ENCODE results near the gene HIGD1B. TPM values are rescaled to one million over a fixed set of nuclear protein-coding genes. Genes with fewer than 3 reads are reported as not detected.
A peak's percentile ranks its signal among the peaks of the same experiment; 100 is the strongest.
"Not testable (repeated sequence)": the region's sequence is repeated elsewhere in the genome, so short reads cannot be mapped to it uniquely, and the experiment has no call there.

Gene HIGD1B
- total and polyA plus RNA-seq, 2 experiments from 2014 or later = not detected

GRCh38 chr17:44812263-44812662 is 35.4 kb upstream of the HIGD1B start:
- no peaks in the 10 kb centered on the region for H4K20me1 ChIP-seq (ENCODE audit: insufficient read depth)
- WGBS, 2 experiments (ENCODE audit: low coverage in 1 of 2, low lambda C conversion rate in 2 of 2, missing lambda C conversion rate in 2 of 2) = 97 to 98% methylated on average over 4 of the region's 4 CpGs
- DNase-seq = no peak
- H3K36me3 ChIP-seq (ENCODE audit: low read depth) = no peaks in the 10 kb centered on the region
- H3K4me1 ChIP-seq (ENCODE audit: insufficient read depth) = peaks cover 35% of the 10 kb centered on the region
- H3F3A ChIP-seq (ENCODE audit: insufficient read depth) = peaks cover 32% of the 10 kb centered on the region
- H3K27ac ChIP-seq = no peak overlapping the region
- no peaks in the 10 kb centered on the region for H3K27me3 ChIP-seq (replicated peaks; ENCODE audit: insufficient read depth)
- H3K4me2 ChIP-seq (ENCODE audit: unreplicated experiment) = no peak overlapping the region
- H2AFZ ChIP-seq = no peak overlapping the region
- no peak overlapping the region for H3K4me3 ChIP-seq
- no peak for TF ChIP-seq EZH2phosphoT487 (IDR thresholded peaks at IDR 0.05; ENCODE audit: insufficient read depth, low read depth)
- no peak for TF ChIP-seq EZH2 (IDR thresholded peaks at IDR 0.05; ENCODE audit: insufficient read depth, poor library complexity, severe bottlenecking)
- in situ Hi-C loops (cut with MboI) = no loop called here
- no peaks in the 10 kb centered on the region for H3K9me2 ChIP-seq (ENCODE audit: insufficient read depth)
- no peaks in the 10 kb centered on the region for H3K9me3 ChIP-seq (ENCODE audit: low read depth)
- peaks cover 94% of the 10 kb centered on the region for H3K79me2 ChIP-seq (ENCODE audit: insufficient read depth)
- H3K9ac ChIP-seq = no peak overlapping the region

DNA sequence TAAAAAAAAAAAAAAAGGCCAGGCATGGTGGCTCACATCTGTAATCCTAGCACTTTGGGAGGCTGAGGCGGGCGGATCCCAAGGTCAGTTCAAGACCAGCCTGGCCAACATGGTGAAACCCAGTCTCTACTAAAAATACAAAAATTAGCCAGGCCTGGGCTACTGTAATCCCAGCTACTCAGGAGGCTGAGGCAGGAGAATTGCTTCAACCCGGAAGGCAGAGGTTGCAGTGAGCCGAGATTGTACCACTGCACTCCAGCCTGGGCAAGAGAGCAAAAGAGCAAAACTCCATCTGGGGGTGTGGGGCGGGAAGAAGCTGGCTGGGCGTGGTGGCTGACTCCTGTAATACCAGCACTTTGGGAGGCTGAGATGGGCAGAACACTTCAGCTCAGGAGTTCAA is 29.2 kb upstream of the HIGD1B start:
- H3K4me3 ChIP-seq; H3K9me2 ChIP-seq (ENCODE audit: insufficient read depth); H3K9ac ChIP-seq; H2AFZ ChIP-seq; H3K9me3 ChIP-seq (ENCODE audit: low read depth); H3K36me3 ChIP-seq (ENCODE audit: low read depth); in situ Hi-C loops (cut with MboI); H3K27me3 ChIP-seq (replicated peaks; ENCODE audit: insufficient read depth); DNase-seq; H4K20me1 ChIP-seq (ENCODE audit: insufficient read depth); H3K27ac ChIP-seq: not testable (repeated sequence)
- H3F3A ChIP-seq (ENCODE audit: insufficient read depth) = peaks cover 49% of the 10 kb centered on the region
- H3K4me2 ChIP-seq (ENCODE audit: unreplicated experiment) = peak overlapping the region; percentile 14
- peaks cover 57% of the 10 kb centered on the region for H3K4me1 ChIP-seq (ENCODE audit: insufficient read depth)
- WGBS, 2 experiments (ENCODE audit: low coverage in 1 of 2, low lambda C conversion rate in 2 of 2, missing lambda C conversion rate in 2 of 2) = 95 to 98% methylated on average over 6 of the region's 6 CpGs
- H3K79me2 ChIP-seq (ENCODE audit: insufficient read depth) = peaks cover 89% of the 10 kb centered on the region

DNA sequence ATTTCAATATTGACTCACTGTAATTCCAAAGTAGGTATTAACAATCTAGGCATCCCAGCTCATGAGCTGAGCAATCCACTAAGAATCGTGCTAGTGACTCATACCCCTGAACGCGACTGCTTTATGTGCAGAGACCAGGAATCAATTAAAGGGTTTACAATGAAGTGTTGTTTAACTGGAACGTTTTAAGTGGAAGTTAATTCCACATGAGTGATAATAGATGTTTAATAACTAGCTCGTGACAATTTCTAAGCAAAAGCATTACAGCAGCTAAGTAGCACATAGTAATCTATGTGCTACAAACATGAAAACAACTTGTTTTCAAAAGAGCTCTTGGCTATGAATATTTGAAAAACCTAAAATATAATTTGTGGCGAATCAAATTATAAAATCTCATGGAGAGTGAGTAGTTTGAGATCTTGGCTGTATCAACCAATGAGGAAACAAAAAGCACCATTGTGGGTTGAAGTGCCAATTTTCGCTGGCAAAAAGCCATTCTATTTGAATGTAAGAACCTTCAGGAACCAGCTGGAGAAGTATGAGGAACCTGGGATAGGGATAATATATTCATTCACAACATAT is 27.0 kb upstream of the HIGD1B start:
- H3K9me3 ChIP-seq (ENCODE audit: low read depth) = no peaks in the 10 kb centered on the region
- TF ChIP-seq EZH2phosphoT487 (IDR thresholded peaks at IDR 0.05; ENCODE audit: insufficient read depth, low read depth) (peak; percentile 70; the same call in 1 of the 2 replicates), EZH2 (IDR thresholded peaks at IDR 0.05; ENCODE audit: insufficient read depth, poor library complexity, severe bottlenecking) (no peak)
- H3K79me2 ChIP-seq (ENCODE audit: insufficient read depth) = peaks cover 93% of the 10 kb centered on the region
- H3K4me2 ChIP-seq (ENCODE audit: unreplicated experiment) = peak overlapping the region; percentile 84
- H3K27ac ChIP-seq = peak overlapping the region; percentile 78
- 1% methylated on average over 7 of the region's 7 CpGs for WGBS, 2 experiments (ENCODE audit: low coverage in 1 of 2, low lambda C conversion rate in 2 of 2, missing lambda C conversion rate in 2 of 2)
- in situ Hi-C loops (cut with MboI) = no loop called here
- H3F3A ChIP-seq (ENCODE audit: insufficient read depth) = peaks cover 31% of the 10 kb centered on the region
- peaks cover 45% of the 10 kb centered on the region for H3K4me1 ChIP-seq (ENCODE audit: insufficient read depth)
- DNase-seq = peak; percentile 96
- H4K20me1 ChIP-seq (ENCODE audit: insufficient read depth) = no peaks in the 10 kb centered on the region
- H2AFZ ChIP-seq = 0 out of 2 replicates have a peak overlapping the region, but pooled peaks have one; percentile 19
- H3K36me3 ChIP-seq (ENCODE audit: low read depth) = 0 out of 2 replicates have a peak, but pooled peaks cover 4% of the 10 kb centered on the region
- H3K4me3 ChIP-seq = peak overlapping the region; percentile 61
- H3K9ac ChIP-seq = peak overlapping the region; percentile 54
- H3K9me2 ChIP-seq (ENCODE audit: insufficient read depth) = no peaks in the 10 kb centered on the region
- H3K27me3 ChIP-seq (replicated peaks; ENCODE audit: insufficient read depth) = no peaks in the 10 kb centered on the region

DNA sequence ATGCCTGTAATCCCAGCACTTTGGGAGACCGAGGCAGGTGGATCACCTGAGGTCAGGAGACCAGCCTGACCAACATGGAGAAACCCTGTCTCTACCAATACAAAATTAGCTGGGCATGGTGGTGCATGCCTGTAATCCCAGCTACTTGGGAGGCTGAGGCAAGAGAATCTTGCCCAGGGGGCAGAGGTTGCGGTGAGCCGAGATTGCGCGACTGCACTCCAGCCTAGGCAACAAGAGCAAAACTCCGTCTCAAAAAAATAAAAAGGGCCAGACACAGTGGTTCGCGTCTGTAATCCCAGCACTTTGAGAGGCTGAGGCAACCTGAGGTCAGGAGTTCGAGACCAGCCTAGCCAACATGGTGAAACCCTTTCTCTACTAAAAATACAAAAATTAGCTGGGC is 22.4 kb upstream of the HIGD1B start:
- H3K36me3 ChIP-seq (ENCODE audit: low read depth); H3K27ac ChIP-seq; H2AFZ ChIP-seq; in situ Hi-C loops (cut with MboI); H3K9ac ChIP-seq; H3K9me2 ChIP-seq (ENCODE audit: insufficient read depth); H3K4me3 ChIP-seq; H4K20me1 ChIP-seq (ENCODE audit: insufficient read depth); H3K4me2 ChIP-seq (ENCODE audit: unreplicated experiment); DNase-seq; H3K27me3 ChIP-seq (replicated peaks; ENCODE audit: insufficient read depth); H3K9me3 ChIP-seq (ENCODE audit: low read depth): not testable (repeated sequence)
- Histone ChIP-seq H3K79me2 (ENCODE audit: insufficient read depth) (peaks cover 88% of the 10 kb centered on the region), H3F3A (ENCODE audit: insufficient read depth) (peaks cover 40% of the 10 kb centered on the region), H3K4me1 (ENCODE audit: insufficient read depth) (peaks cover 44% of the 10 kb centered on the region)
- WGBS, 2 experiments (ENCODE audit: low coverage in 1 of 2, low lambda C conversion rate in 2 of 2, missing lambda C conversion rate in 2 of 2) = 99% methylated on average over 9 of the region's 9 CpGs

Measured in GM23248 (cell line).